Activated CD4-positive, alpha-beta T cell treated with anti-CD3 and anti-CD28 coated beads, Interleukin-2, amount 50 U/mL, for 4 hours (primary cell): ENCODE measurements around the gene HDDC3.
A peak's percentile ranks its signal among the peaks of the same experiment; 100 is the strongest.

Experiments
- DNase-seq, 2 experiments: peaks; one replicate each; pipeline ENCODE4 v3.0.0-alpha.2; 2020

Gene HDDC3

DNA sequence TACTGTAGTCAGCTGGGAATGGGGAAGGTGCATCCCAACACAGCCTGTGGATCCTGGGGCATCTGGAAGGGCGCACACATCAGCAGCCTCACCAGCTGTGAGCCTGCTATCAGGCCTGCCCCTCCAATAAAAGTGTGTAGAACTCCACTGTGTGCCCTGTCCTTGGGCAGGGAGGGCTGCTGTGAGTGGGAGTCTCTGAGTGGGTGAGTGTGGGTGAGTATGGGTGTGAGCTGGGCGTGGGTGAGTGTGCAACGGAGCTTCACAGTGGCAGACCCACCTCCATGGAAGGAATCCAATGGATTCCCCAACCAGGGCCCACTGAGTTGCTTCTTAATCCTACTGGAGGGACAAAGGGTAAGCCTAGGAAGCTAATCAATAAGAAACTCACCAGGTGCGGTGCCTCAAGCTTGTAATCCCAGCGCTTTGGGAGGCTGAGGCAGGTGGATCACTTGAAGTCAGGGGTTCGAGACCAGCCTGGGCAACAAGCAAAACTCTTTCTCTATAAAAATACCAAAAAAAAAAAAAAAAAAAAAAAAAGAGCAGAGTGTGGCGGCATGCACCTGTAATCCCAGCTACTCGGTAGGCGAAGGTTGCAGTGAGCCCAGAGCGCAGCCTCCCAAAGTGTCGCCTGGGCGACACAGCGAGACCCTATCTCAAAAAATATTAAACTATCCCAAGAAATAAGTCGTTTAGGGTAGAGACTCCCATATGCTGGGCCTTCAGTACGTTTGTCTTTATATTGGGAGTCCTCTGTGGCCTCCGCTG, 21.8 kb upstream of the HDDC3 start:
- DNase-seq = no peak

DNA sequence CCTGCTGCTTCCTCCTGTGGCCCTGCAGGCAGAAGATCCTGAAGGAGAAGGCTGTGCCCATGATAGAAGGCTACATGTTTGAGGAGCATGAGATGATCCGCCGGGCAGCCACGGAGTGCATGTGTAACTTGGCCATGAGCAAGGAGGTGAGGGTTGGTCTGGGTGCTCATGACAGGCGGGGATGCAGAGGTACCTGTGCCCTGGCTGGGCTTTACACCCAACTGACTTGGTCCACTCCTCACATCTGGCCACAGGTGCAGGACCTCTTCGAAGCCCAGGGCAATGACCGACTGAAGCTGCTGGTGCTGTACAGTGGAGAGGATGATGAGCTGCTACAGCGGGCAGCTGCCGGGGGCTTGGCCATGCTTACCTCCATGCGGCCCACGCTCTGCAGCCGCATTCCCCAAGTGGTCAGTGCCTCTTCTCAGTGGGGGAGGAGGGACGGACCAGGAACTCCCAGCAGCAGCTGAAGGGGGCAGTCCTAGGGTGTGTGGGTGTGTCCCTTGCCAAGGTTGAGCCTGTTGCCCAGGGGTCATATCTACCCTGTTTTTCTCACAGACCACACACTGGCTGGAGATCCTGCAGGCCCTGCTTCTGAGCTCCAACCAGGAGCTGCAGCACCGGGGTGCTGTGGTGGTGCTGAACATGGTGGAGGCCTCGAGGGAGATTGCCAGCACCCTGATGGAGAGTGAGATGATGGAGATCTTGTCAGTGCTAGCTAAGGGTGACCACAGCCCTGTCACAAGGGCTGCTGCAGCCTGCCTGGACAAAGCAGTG, 20.7 kb upstream of the HDDC3 start:
- DNase-seq = no peak

DNA sequence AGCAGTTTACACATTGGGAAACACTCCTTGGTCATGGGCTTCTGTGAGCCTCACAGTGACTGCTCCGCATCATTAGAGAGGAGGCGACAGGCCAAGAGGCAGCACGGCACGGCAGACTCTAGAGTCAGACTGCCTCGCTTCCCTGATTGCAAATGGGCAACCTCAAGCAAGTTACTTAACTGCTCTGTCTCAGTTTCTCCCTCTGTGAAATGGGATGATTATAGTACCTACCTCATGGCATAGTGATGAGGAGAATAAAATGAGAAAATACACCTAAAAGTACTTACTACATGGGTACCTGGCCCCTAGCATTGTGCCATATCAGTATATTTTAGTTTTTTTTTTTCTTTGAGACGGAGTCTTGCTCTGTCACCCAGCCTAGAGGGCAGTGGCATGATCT, 18.3 kb upstream of the HDDC3 start:
- DNase-seq = no peak

DNA sequence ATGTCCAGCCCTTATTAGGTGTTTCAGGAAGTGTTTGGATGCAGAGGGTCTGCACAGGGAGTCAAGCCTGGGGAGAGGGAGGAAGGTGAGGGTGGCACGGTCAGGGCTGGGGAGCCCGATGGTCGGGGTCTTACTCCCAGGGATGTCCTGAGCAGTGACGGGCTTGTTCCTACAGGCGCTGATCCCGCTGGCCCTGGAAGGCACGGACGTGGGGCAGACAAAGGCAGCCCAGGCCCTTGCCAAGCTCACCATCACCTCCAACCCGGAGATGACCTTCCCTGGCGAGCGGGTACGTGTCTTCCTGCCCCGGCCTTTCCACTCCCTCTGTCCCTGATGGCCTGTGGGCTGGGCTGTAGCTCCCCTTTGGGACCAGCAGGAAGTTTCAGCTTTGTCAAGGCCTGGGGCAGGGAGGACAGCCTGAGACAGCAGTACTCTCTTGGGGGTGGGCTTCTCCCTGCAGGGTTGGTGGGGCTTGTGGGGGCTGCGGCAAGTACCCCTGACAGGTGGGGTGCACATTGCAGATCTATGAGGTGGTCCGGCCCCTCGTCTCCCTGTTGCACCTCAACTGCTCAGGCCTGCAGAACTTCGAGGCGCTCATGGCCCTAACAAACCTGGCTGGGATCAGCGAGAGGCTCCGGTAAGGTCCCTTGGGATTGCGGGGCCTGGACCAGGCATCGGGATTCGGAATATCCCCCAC, 17.8 kb upstream of the HDDC3 start:
- no peak for DNase-seq

GRCh38 chr15:90948506-90948905, 16.2 kb upstream of the HDDC3 start:
- no peak for DNase-seq

- no peak for DNase-seq
Measured at GRCh38 chr15:90947577-90948357, 15.4 kb upstream of the HDDC3 start.

GRCh38 chr15:90946941-90947576, 14.7 kb upstream of the HDDC3 start:
- DNase-seq = no peak

DNA sequence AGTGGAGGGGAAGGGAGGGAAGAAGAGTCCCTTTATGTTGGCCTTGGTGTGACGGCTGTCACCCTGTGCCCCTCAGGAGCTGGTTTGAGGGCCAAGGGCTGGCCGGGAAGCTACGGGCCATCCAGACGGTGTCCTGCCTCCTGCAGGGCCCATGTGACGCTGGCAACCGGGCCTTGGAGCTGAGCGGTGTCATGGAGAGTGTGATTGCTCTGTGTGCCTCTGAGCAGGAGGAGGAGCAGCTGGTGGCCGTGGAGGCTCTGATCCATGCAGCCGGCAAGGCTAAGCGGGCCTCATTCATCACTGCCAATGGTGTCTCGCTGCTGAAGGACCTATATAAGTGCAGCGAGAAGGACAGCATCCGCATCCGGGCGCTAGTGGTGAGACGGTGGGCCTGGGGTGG, 14.2 kb upstream of the HDDC3 start:
- no peak for DNase-seq

- no peak for DNase-seq
Measured at GRCh38 chr15:90945091-90945490, 12.7 kb upstream of the HDDC3 start.

DNA sequence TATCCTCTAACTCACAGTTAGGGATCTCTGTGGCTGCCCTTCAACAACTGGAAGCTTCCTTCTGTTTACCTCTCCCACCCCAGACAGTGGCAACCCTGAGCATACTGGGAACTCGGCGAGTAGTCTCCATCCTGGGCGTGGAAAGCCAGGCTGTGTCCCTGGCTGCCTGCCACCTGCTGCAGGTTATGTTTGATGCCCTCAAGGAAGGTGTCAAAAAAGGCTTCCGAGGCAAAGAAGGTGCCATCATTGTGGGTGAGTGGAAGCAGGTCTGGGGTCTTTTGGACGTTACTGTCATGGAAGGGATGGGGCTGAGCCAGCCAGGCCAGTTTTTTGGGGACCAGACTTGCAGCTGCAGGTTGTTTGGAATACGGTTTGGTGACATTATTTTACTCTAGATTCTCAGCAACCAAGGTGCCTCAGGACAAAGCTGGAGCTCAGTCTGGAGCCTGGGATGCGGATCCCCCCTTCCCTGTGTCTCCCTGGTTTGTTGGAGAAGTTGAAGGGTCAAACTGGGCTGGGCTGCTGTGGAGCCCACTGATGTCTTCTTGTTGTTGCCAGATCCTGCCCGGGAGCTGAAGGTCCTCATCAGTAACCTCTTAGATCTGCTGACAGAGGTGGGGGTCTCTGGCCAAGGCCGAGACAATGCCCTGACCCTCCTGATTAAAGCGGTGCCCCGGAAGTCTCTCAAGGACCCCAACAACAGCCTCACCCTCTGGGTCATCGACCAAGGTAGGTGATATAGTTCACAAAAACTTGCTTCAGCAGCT, 10.2 kb upstream of the HDDC3 start:
- DNase-seq = no peak

GRCh38 chr15:90941038-90941437, 8.7 kb upstream of the HDDC3 start:
- DNase-seq = no peak

DNA sequence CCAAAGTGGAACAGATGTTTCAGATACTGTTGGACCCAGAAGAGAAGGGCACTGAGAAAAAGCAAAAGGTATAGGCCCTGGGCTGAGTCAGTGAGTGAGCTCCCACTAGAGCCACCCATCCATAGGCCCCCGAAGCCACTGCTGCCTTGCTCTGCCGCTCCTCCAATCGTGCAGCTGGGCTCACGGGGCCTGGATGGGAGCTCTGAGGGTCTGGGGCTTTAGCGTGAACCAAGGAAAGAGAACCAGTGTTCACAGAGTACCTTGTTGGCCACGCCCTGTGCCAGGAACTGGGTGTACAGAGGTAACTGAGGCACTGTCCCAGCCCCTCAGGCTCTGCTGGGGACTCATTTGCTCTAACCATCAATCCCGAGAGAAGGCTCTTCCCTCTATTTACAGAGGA, 7.4 kb upstream of the HDDC3 start:
- DNase-seq = no peak

DNA sequence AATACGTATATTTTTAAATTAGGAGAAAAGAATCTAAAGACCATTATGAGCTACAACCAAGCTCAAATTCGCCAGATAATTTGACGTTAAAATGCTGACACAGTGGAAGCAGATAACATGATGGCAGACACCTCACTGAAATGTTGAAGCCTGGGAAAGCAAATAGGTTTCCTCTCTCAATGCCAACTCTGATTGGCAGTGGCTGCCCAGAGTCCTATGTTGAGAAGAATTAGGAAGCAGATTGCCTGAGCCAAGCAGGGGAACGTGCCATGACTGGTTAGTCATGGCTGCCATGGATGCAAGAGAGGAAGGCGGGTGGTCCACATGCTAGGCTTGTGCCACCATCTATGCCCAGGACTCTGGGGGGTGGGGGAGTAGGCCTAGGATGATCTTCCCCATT, 5.9 kb upstream of the HDDC3 start:
- no peak for DNase-seq

- no peak for DNase-seq
Measured at GRCh38 chr15:90936823-90937222, 4.5 kb upstream of the HDDC3 start.

- peak; percentile 95 for DNase-seq
Measured at GRCh38 chr15:90934949-90935751, 2.8 kb upstream of the HDDC3 start, which contains the start of gene UNC45A. UNC45A (plus strand) TSS chr15:90935285; CDS start chr15:90935325, 40 bp downstream.

GRCh38 chr15:90934256-90934948, 2.1 kb upstream of the HDDC3 start:
- peak; percentile 82 to 83 for DNase-seq

DNA sequence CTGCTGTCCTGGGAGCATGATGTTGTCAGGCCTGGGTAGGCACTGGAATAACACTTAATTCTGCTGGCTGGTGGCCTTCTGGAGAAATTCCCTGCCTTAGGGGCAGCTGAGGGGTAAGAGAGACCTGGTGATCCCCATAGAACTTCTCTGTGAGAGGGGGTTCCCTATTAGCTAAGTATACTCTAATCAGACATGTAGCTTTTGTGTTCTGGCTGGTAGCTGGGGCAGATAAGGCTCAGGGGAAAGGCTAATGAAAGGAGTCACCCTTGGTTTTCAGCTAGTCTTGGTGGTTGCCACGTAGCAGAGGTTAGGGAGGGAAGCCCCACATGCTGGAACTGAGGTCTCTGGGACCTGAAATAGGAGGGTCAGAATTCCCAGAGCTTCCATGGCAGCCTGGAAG, 952 bp upstream of the HDDC3 start:
- no peak for DNase-seq

- no peak for DNase-seq
Measured at GRCh38 chr15:90932660-90932991, 277 bp upstream of the HDDC3 start.

DNA sequence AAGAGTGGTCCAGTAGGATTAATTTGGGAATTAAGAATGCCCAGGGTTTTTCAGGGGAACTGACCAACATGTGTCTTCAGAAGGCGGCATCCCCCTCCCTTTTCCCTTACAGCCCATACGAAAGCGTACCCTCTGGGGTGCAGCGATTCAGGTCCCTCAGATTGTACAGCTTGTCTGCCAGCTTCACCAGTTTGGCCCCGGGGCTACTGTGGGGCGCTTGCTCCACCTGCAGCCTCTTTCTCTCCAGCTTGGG, 848 bp downstream of the HDDC3 start:
- DNase-seq = no peak

DNA sequence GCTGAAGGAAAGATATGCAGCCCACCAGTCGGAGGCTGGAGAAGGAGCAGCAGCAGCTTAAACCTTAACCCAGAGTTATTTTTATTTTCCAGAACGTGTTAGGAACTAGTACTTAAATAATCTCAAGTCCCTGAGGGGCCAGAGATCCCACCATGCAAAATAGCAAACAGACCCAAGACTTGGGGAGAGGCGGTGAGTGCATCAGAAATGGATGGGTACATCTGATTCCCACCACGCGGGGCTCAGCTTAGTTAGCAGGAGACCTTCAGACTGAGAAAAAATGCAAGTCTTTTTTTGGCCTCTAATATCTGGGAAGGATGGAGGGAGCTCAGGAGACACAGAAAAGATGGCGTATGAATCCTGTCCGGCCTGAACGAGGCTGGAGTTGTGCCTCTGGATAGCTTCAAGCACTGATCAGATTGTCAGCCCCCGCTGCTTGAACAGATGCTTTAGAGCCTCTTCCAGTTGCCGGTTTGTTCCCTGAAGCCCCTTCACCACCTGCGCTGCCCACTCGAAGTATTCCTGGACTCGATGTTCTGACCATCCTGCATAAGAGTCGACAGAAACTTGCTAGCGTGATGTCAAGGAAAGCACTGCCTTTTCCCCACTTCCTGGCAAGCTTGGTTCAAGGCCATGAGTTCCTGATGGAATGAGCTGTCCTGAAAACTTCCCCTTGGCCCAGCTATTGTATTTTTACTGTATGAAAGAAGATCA, 1.3 kb downstream of the HDDC3 start:
- DNase-seq = no peak
